Endothelial cell of umbilical vein (primary cell): Measurements from ENCODE around the gene SH3PXD2B. TPM values are rescaled to one million over a fixed set of nuclear protein-coding genes. Genes with fewer than 3 reads are reported as not detected.

Experiments used
- BruUV-seq: library from RNA; stranded (reverse); fragments of 400-500 nt; replicated peaks from 2 replicates; lab custom pipeline; 2021; lab: Mats Ljungman, UMichigan
- CTCF ChIA-PET: fragments of 300-600, 350-600 bp; sonication (Branson Sonifier 250); formaldehyde crosslinking; loops from one replicate; lab custom pipeline; 2021; ENCODE audit warnings: antibody characterized with exemption, inconsistent platforms; lab: Charles Lee
- POLR2A ChIA-PET: fragments of 300-600, 350-600 bp; sonication (Branson Sonifier 250); formaldehyde crosslinking; loops from one replicate; lab custom pipeline; 2021; ENCODE audit warnings: antibody characterized with exemption, inconsistent platforms; lab: Charles Lee
- DNase-seq: peaks from one replicate; pipeline ENCODE4 v3.0.0-alpha.2; 2011; ENCODE audit warnings: low read depth, low spot score
- FAIRE-seq: peaks from 2 replicates; lab custom pipeline; 2011; peaks lifted over from hg19 to GRCh38; lab: Jason Lieb, UNC
- H2AFZ ChIP-seq: 2 replicates; pipeline ENCODE4 v1.6.0; 2012; ENCODE audit warnings: low read depth, low read length, control low read depth, inconsistent platforms
- H3K27ac ChIP-seq: 2 replicates; pipeline ENCODE4 v1.5.1; 2011; ENCODE audit warnings: low read depth, mild to moderate bottlenecking, control low read depth, low read length, moderate library complexity; ENCODE audit not compliant: insufficient read depth
- H3K27me3 ChIP-seq, 2 experiments: 2 replicates each; pipeline versions ENCODE4 v1.6.0 to v1.6.1; 2011; ENCODE audit warnings: low read length in 2 of 2, mixed read lengths in 1 of 2; ENCODE audit not compliant: control insufficient read depth in 2 of 2, insufficient read depth in 2 of 2
- H3K36me3 ChIP-seq, 2 experiments: 2 replicates in 1 of 2; 3 replicates in 1 of 2; pipeline ENCODE4 v1.5.1; 2011; ENCODE audit warnings: low read length in 2 of 2, mild to moderate bottlenecking in 1 of 2, moderate library complexity in 1 of 2; ENCODE audit not compliant: control insufficient read depth in 2 of 2, insufficient read depth in 2 of 2; ENCODE audit errors: extremely low read depth in 1 of 2
- H3K4me1 ChIP-seq: 3 replicates; pipeline ENCODE4 v1.5.1; 2011; ENCODE audit warnings: mild to moderate bottlenecking, low read length; ENCODE audit not compliant: control insufficient read depth, insufficient read depth; ENCODE audit errors: extremely low read depth
- H3K4me2 ChIP-seq: 2 replicates; pipeline ENCODE4 v1.6.1; 2011; ENCODE audit warnings: low read length, control low read depth, mixed read lengths; ENCODE audit not compliant: insufficient read depth
- H3K4me3 ChIP-seq, 3 experiments: fragments of 200-600 bp in 1 of 3; sonication (generic), shearing (Covaris generic) in 1 of 3; replicated peaks in 1 of 3; 2 replicates each; pipeline ENCODE4 v1.5.1; 2011 to 2016; ENCODE audit warnings: control low read depth in 3 of 3, low read length in 3 of 3, mild to moderate bottlenecking in 2 of 3, inconsistent platforms in 1 of 3, low read depth in 1 of 3, moderate library complexity in 1 of 3; ENCODE audit not compliant: insufficient read depth in 1 of 3
- H3K79me2 ChIP-seq: 2 replicates; pipeline ENCODE4 v1.6.0; 2012; ENCODE audit warnings: low read length, inconsistent platforms; ENCODE audit not compliant: control insufficient read depth, insufficient read depth
- H3K9ac ChIP-seq: replicated peaks from 2 replicates; pipeline ENCODE3; 2011; ENCODE audit warnings: low read length, control low read depth; ENCODE audit not compliant: insufficient read depth; ENCODE audit errors: extremely low read depth
- H3K9me1 ChIP-seq: replicated peaks from 3 replicates; pipeline ENCODE4 v1.6.0; 2011; ENCODE audit warnings: mild to moderate bottlenecking, low read length; ENCODE audit not compliant: control insufficient read depth, insufficient read depth; ENCODE audit errors: extremely low read depth
- H3K9me3 ChIP-seq: replicated peaks from 2 replicates; pipeline ENCODE4 v1.5.1; 2012; ENCODE audit warnings: low read length, inconsistent platforms; ENCODE audit not compliant: control insufficient read depth, insufficient read depth
- H4K20me1 ChIP-seq: replicated peaks from 2 replicates; pipeline ENCODE3; 2011; ENCODE audit warnings: mild to moderate bottlenecking, low read length; ENCODE audit not compliant: control insufficient read depth, insufficient read depth; ENCODE audit errors: extremely low read depth
- CTCF ChIP-seq, 2 donors: IDR thresholded peaks; 1 replicate in 1 of 2; 2 replicates in 1 of 2; pipeline ENCODE4 v1.5.1; 2011; ENCODE audit warnings: low read length in 2 of 2, mild to moderate bottlenecking in 2 of 2, moderate library complexity in 2 of 2, control low read depth in 1 of 2, inconsistent platforms in 1 of 2, low read depth in 1 of 2; ENCODE audit not compliant: insufficient read depth in 1 of 2; ENCODE audit errors: extremely low read depth in 1 of 2
- EZH2 ChIP-seq: IDR thresholded peaks from 2 replicates; pipeline ENCODE4 v1.6.1; 2012; ENCODE audit warnings: borderline replicate concordance, low read depth, mild to moderate bottlenecking, moderate library complexity, low read length, inconsistent platforms; ENCODE audit not compliant: severe bottlenecking
- FOS ChIP-seq: IDR thresholded peaks from 2 replicates; pipeline ENCODE4 v1.6.1; 2011; ENCODE audit warnings: mild to moderate bottlenecking, low read length, moderate library complexity, borderline replicate concordance; ENCODE audit not compliant: insufficient read depth
- GATA2 ChIP-seq: IDR thresholded peaks from 2 replicates; pipeline ENCODE4 v1.7.0; 2011; ENCODE audit warnings: low read depth, mild to moderate bottlenecking, moderate library complexity, mixed read lengths, low read length; ENCODE audit not compliant: insufficient read length, insufficient read depth
- JUN ChIP-seq: IDR thresholded peaks from 2 replicates; pipeline ENCODE4 v1.6.1; 2011; ENCODE audit warnings: borderline replicate concordance, low read depth; ENCODE audit not compliant: insufficient read length, insufficient read depth
- MAX ChIP-seq: IDR thresholded peaks from 2 replicates; pipeline ENCODE4 v1.6.1; 2011; ENCODE audit not compliant: insufficient read depth, insufficient read length
- MYC ChIP-seq: IDR thresholded peaks from one replicate; pipeline ENCODE4 v1.6.1; 2011; ENCODE audit warnings: mild to moderate bottlenecking, low read depth, low read length
- POLR2A ChIP-seq: IDR thresholded peaks from 2 replicates; pipeline ENCODE4 v1.6.1; 2012; ENCODE audit warnings: low read depth, mild to moderate bottlenecking, control low read depth, low read length
- POLR2AphosphoS5 ChIP-seq: IDR thresholded peaks from 2 replicates; pipeline ENCODE4 v1.6.1; 2012; ENCODE audit warnings: low read depth, mild to moderate bottlenecking, control low read depth, low read length, moderate library complexity; ENCODE audit not compliant: insufficient read depth
- dilution Hi-C: fragments of 300-500 bp; cut with MboI; formaldehyde crosslinking; loops from one replicate; pipeline ENCODE4 v1.15.0; 2019; ENCODE audit warnings: low sequenced_read_pairs; ENCODE audit not compliant: extremely low pct_ligation_motif_present
- intact Hi-C: fragments of 100-400 bp; cut with micrococcal nuclease; formaldehyde crosslinking; loops from one replicate; pipeline ENCODE4 v1.10.0; 2022
- polyA plus RNA-seq, 4 experiments: library from polyadenylated mRNA; depleted of rRNA in 3 of 4; stranded (reverse) in 3 of 4; unstranded in 1 of 4; fragments of >200 nt; gene quantifications; 2 replicates each; pipeline versions ENCODE4 v1.2.1 to v1.2.3, GENCODE V29; 2011 to 2012; ENCODE audit warnings: missing spikeins in 1 of 4
- total RNA-seq: library from RNA; stranded (reverse); gene quantifications from 2 replicates; pipeline ENCODE4 v1.2.3, GENCODE V29; 2021

SH3PXD2B gene
- total and polyA plus RNA-seq, 2 donors (not counting 3 experiments of a cell fraction or from before 2014, with no cell fraction given), result 23.5 to 66.3 TPM

DNA sequence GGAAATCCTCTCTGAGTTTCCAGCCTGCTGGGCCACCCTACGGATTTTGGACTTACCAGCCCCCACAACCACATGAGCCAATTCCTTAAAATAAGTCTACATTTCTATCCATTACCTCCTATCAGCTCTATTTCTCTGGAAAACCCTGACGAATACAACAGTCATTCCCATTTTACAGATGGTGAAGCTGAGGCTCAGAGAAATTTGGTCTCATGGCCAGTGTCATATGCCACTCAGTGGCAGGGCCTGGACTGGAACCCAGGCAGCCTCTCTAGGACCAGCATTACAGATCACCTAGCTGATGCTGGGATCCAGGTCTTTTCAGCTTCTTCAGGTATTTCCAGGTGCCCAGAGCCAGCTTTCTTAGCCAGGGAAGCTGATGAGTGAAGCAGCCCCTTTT lies 45.0 kb upstream of the SH3PXD2B start:
- Histone ChIP-seq H3K27me3 (peaks cover 13 to 17% of the 10 kb centered on the region in 2 experiments), H3K4me2 (no peak overlapping the region), H3K27ac (no peak overlapping the region), H3K9me1 (no peaks in the 10 kb centered on the region), H3K36me3 (no peaks in the 10 kb centered on the region), H3K4me1 (no peaks in the 10 kb centered on the region), H3K9me3 (no peaks in the 10 kb centered on the region), H3K4me3 (no peak overlapping the region), H2AFZ (no peak overlapping the region), H3K79me2 (no peaks in the 10 kb centered on the region), H4K20me1 (no peaks in the 10 kb centered on the region), H3K9ac (no peak overlapping the region)
- ChIA-PET POLR2A (no interaction called here), CTCF (interaction anchor here (0.7 kb wide), 1 partner anchor 208 kb away, joined by 3 read pairs; no protein-coding TSS in a partner anchor)
- no TSS peak for BruUV-seq
- intact Hi-C loops (no loop called here), dilution Hi-C loops (no loop called here)
- DNase-seq (no peak), FAIRE-seq (no peak)
- TF ChIP-seq MAX (no peak), POLR2AphosphoS5 (no peak), MYC (no peak), GATA2 (no peak), FOS (no peak), JUN (no peak), POLR2A (no peak), CTCF (IDR thresholded peaks at IDR 0.05; ENCODE audit: extremely low read depth in 1 of 2, insufficient read depth in 1 of 2, low read depth in 1 of 2, low read length in 2 of 2) (no peak), EZH2 (no peak)
